NCI-H345 (cell line): ENCODE results near the gene TNFRSF21.
"Not testable (repeated sequence)": the region's sequence is repeated elsewhere in the genome, so short reads cannot be mapped to it uniquely, and the experiment has no call there.

Source experiments
- DNase-seq: peaks from one replicate; lab custom pipeline; 2025; lab: John Stamatoyannopoulos, UW

The TNFRSF21 gene

DNA sequence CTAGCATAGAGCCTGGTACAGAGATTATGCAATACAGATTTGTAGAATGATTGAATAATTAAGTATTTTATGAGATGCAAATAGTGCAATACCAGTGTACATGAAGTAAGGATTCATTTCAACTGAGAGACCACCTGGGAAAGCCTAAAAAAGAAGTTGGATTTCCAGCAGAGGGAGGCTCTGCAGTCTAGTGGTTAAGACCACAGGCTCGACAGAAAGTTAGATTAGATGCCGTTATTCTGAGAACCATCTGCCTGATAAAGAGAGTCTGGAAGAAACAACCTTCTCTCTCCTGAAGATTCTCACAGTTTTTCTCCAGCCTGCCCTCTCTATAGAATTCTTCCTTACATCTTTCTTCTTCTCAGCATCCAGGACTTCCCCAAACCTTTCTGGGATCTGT is 13.6 kb upstream of the TNFRSF21 start:
- no peak for DNase-seq

DNA sequence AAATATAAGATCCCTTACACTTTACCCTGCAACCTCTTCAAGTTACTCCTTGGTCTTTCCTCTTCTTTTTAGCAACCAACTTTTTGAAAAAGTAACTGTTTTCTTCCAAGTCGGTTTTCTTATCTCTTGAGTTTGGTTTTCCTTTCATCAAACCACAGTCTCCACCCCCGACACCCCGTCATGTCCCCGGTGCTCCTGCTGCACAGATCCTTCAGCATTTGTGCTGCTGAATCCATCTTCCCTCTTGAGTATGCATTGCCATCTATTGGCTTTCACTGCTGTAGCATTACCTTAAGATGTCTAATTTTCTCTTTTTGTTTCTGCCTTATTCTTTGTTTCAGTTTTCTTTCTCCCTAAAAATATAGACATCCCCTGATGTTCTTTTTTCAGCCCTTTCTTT is 11.9 kb upstream of the TNFRSF21 start:
- DNase-seq: no peak

DNA sequence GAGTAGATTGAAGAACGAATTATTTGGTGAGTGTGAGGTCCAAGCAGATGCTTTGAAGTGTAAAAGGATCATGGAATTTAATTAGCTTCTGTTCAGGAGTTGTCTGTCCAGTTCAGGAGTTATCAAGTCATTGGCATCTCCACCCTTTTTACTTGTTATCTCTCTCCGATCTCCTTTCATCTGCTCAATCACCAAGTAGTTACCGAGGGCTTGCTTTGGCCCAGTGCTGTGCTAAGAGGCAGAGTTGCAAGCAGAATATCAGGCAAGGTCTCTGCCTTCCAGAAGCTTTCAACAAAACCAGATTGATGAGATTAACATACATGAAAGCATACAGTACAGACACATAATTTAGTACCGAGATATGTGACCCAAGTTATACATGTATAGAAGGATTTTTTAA is 10.2 kb upstream of the TNFRSF21 start:
- no peak for DNase-seq

DNA sequence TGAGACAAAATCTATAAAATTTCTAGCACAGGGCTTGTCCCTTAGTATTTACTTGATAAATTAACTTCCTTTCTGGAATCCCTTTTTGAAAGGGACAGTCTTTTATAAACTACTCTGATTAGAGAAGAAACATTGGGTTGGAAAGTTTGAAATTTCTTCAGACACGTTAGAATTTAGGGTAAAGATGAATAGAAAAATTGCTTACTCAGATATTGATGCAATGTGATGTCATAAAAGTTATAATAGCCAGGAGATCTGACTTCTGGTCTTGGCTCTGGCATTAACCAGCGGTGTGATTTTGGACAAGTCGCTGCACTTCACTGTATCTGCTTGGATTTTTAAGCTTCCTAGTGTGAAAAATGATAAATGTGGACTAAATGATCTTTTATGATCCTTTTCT is 9.7 kb upstream of the TNFRSF21 start:
- DNase-seq: no peak

DNA sequence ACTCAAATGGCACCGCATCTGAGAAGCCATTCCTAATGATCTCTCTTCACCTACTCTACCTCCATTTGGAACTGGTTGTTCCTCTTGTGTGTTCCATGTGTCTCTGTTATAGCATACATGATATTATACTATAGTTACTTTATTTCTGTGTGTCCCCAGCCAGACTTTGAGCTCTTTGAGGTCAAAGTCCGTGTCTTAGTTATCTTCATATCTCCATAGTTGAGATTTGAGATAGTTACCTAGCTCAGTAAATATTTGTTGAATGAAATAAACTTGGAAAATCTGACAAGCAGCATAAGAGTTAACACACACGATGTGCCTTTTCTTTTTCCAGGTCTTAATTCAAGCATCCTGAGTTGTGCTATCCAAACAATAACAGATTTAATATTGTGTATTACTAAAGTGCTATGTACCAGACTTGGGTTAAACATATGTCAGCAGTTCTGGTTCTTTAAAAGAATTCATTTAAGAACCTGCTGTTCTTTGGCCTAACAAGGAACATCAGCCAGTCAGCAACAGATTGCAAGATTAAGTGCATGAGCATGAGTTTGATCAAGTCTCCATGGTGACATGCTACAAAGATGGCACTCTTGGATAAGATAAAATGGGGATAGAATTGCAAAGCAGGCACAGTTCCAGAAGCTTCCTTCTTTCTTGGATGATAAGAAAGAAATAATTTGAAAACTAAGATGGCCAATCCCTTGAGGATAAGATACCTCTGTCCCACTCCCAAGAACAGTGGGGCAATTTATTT is 8.7 kb upstream of the TNFRSF21 start:
- no peak for DNase-seq

GRCh38 chr6:47315181-47315580 is 5.5 kb upstream of the TNFRSF21 start:
- not testable (repeated sequence) for DNase-seq

DNA sequence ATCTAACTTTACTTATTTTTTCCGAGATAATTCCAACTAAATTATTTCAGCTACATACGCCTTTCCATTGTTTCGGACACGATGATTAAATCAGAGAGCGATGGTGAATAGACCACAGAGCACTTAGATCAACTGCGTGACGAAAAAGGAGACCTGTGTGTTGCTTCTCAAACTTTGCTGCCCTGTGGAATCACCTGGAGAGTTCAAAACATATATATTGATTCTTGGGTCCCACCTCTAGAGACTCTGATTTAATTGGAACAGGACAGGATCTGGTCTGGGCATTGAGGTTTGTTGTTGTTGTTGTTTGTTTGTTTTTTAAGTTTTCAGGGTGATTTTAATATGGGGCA is 401 bp upstream of the TNFRSF21 start:
- no peak for DNase-seq

- DNase-seq: peak; percentile 13
Observed at GRCh38 chr6:47308552-47309290, 984 bp downstream of the TNFRSF21 start.

GRCh38 chr6:47308198-47308517 is 1.5 kb downstream of the TNFRSF21 start:
- DNase-seq: no peak

- no peak for DNase-seq
Observed at GRCh38 chr6:47307362-47308197, 2.1 kb downstream of the TNFRSF21 start.

DNA sequence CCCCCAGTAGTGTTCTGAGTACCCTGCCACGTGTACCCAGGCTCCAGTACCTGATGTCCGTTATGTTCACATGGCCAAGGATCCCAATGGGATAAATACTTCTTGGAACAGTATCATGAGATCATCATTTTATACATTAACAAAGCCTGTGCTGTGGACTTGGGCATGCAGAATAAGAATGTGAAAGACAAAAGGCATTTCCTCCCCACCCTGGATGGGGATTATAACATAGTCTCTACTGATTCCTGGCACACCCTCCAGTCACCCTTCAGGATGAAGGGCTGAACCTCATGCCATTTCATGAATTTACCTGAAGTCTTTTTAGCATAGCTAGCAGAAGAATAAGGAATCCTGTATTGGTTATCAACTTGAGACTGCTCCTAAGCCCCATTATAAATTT is 2.8 kb downstream of the TNFRSF21 start:
- no peak for DNase-seq

DNA sequence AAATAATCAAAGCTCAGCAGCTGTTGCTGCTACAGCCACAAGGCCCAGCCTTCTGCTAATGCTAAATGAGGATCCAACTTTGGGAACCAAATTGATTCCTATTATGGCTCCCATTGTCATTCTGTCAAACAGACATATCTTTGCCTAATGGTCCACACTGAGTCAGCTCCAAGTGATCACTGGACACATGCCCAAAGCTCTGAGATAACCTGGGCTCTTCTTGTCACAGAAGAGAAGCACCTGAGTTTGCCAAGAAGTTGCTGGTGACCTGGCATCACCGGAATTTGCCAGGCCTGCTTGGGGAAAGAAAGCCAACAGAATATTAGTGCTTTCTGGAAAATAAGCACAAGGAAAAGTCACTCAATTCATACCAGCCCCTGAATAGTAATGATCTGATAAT is 5.8 kb downstream of the TNFRSF21 start:
- no peak for DNase-seq

DNA sequence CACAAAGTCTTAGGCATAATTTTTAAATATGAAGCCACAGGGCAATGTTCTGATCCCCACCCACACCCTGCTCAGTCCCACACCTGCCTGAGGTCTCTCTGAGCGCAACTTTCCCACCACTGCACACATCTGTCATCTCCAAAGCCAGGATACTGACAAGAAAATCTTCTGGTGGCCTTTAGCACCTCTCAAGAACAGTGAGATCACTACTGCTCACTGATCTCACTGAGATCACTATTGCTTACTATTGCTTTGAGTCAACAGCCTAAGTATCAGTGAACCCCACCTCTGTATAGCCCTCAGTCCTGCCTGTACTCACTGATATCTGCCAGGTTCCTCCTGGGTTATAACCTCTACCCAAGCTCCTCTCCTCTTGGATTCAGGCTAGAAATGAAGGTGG is 6.4 kb downstream of the TNFRSF21 start:
- DNase-seq: no peak

GRCh38 chr6:47302043-47302442 is 7.7 kb downstream of the TNFRSF21 start:
- DNase-seq: no peak

DNA sequence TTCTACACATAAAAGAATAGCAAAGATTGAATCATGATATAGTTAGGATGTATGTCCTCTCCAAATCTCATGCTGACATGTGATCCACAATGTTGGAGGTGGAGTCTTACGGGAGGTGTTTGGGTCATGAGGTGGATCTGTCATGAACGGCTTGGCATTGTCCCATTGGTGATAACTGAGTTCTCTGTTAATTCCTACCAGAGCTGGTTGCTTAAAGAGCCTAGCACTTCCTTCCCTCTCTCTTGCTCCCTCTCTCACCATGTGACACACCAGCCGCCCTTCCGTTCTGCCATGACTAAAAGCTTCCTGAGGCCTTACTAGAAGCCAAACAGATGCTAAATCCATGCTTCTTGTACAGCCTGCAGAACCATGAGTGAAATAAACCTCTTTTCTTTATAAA is 8.3 kb downstream of the TNFRSF21 start:
- DNase-seq: no peak

DNA sequence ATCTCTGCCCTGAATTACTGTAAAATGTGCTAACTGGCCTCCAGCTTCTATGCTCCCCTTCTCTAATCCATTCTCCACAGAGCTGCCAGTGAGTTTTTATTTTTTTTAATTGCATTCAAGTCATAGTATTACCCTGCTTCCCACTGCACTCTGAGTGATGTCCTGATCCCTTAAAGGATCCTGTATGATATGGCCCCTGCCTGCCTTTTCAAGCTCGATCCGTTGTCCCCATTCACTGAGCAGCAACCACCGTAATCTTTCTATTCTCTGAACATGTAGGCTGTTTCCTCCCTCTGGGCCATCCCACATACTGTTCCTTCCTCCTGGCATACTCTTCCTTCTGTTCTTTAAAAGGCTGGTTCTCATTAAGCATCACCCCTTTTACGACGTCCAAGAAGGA is 9.3 kb downstream of the TNFRSF21 start:
- no peak for DNase-seq

DNA sequence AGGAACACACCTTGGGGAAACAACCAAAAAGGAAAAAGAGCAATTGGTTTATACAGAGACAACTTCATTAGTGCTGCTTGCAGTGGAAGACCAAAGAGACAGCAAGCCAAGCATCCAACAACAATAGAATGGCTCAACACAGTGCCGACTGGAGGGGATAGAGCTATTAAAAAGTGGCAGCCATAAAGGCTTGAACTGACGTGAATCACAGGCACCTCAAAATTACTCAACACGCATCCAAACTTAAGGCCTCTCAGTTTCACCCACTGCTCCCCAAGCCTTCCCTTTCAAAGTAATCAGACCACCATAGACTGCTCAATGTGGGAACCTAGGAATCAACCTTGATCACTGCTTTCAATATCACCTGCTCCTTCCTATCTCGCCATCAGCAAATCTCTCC is 9.7 kb downstream of the TNFRSF21 start:
- DNase-seq: no peak

DNA sequence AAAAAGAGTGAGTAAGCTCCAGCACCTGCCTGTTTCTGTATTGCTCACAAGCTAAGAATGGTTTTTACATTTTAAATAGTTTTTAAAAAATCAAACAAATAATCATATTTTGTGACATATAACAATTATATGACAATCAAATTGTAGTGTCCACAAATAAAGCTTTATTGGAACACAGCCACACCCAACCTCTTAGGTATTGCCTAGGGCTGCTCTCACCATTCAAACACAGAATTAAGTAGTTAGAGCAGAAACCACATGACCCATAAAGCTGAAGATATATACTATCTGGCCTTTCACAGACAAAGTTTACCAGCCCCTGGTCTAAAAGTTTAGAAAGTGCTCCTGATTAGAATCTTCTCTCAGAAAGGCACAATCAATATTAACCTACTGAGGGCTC is 11.2 kb downstream of the TNFRSF21 start:
- DNase-seq: no peak

- no peak for DNase-seq
Observed at GRCh38 chr6:47294990-47295389, 14.7 kb downstream of the TNFRSF21 start.

- no peak for DNase-seq
Observed at GRCh38 chr6:47292944-47293343, 16.8 kb downstream of the TNFRSF21 start.

DNA sequence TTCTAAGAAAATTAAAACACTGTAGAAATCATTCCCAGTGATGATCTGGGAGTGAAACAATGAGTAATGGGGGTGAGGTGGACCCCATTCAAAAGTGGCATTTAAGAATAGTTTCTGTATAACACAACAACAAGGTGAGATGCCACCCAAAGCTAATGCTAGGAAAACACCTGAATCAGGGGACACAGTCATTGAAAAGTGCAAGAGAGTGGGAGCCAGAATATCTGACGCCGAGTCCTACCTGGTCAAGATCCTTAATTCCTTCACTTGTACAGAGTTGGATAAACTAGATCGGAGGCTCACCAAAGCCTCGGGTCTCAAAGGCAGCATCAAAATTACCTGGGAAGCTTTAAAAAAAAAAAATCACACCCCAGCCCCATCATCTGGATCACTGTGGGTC is 17.7 kb downstream of the TNFRSF21 start:
- no peak for DNase-seq

- DNase-seq: no peak
Observed at GRCh38 chr6:47290124-47290834, 19.4 kb downstream of the TNFRSF21 start.
